ENCODE results near the gene SPTBN2.

Gene SPTBN2

GRCh38 chr11:66708701-66709100, 20.3 kb downstream of the SPTBN2 start:
- no peak for TF ChIP-seq CTCF (IDR thresholded peaks at IDR 0.05; ENCODE audit: borderline replicate concordance, insufficient read depth, low read depth, low read length)
- no peak overlapping the region for H3K4me3 ChIP-seq (ENCODE audit: low read depth, low read length)

- no peak for TF ChIP-seq CTCF (IDR thresholded peaks at IDR 0.05; ENCODE audit: borderline replicate concordance, insufficient read depth, low read depth, low read length)
These were observed 20.9 kb downstream of the SPTBN2 start for GRCh38 chr11:66708094-66708493.

GRCh38 chr11:66707486-66707885, 21.5 kb downstream of the SPTBN2 start:
- no peak for TF ChIP-seq CTCF (IDR thresholded peaks at IDR 0.05; ENCODE audit: borderline replicate concordance, insufficient read depth, low read depth, low read length)
- H3K4me3 ChIP-seq (ENCODE audit: low read depth, low read length): no peak overlapping the region

More at GRCh38 chr11:66708094-66708493, 20.9 kb downstream of the SPTBN2 start:
- H3K4me3 ChIP-seq (ENCODE audit: low read depth, low read length): no peak overlapping the region

GRCh38 chr11:66706989-66707388, 22.0 kb downstream of the SPTBN2 start:
- no peak for TF ChIP-seq CTCF (IDR thresholded peaks at IDR 0.05; ENCODE audit: borderline replicate concordance, insufficient read depth, low read depth, low read length)

GRCh38 chr11:66705587-66706335, 23.3 kb downstream of the SPTBN2 start:
- no peak overlapping the region for H3K4me3 ChIP-seq (ENCODE audit: low read depth, low read length)
- TF ChIP-seq CTCF (IDR thresholded peaks at IDR 0.05; ENCODE audit: borderline replicate concordance, insufficient read depth, low read depth, low read length): no peak

More at GRCh38 chr11:66706989-66707388, 22.0 kb downstream of the SPTBN2 start:
- H3K4me3 ChIP-seq (ENCODE audit: low read depth, low read length): no peak overlapping the region

- no peak for TF ChIP-seq CTCF (IDR thresholded peaks at IDR 0.05; ENCODE audit: borderline replicate concordance, insufficient read depth, low read depth, low read length)
- H3K4me3 ChIP-seq (ENCODE audit: low read depth, low read length): no peak overlapping the region
These were observed 24.2 kb downstream of the SPTBN2 start for GRCh38 chr11:66704659-66705360.

Data from GM12875 (cell line).